HEK293T (cell line): ENCODE data around the gene NAGS.
"Not testable (repeated sequence)": the region's sequence is repeated elsewhere in the genome, so short reads cannot be mapped to it uniquely, and the experiment has no call there.

Experiments
- CTCF ChIA-PET: fragments of 350-600 bp; formaldehyde crosslinking; extraction: SDS; loops from one replicate; lab custom pipeline; 2021; ENCODE audit warnings: antibody characterized with exemption, inconsistent platforms; lab: Yijun Ruan, JAX
- POLR2A ChIA-PET: fragments of 350-600 bp; formaldehyde crosslinking; extraction: SDS; loops from one replicate; lab custom pipeline; 2020; ENCODE audit warnings: antibody characterized with exemption, inconsistent platforms; lab: Yijun Ruan, JAX
- DNase-seq: peaks from one replicate; pipeline ENCODE4 v3.0.0; 2012; ENCODE audit warnings: mixed read lengths; ENCODE audit errors: extremely low spot score
- ARNT ChIP-seq: fragments of 450-650 bp; IDR thresholded peaks from 2 replicates; pipeline ENCODE4 v1.6.1; 2017; ENCODE audit warnings: mild to moderate bottlenecking
- BHLHE40 ChIP-seq: fragments of 450-650 bp; IDR thresholded peaks from 2 replicates; pipeline ENCODE4 v1.6.1; 2016; ENCODE audit warnings: mild to moderate bottlenecking, moderate library complexity, borderline replicate concordance
- CTBP1 ChIP-seq: fragments of 450-650 bp; IDR thresholded peaks from 2 replicates; pipeline ENCODE4 v1.6.1; 2016; ENCODE audit warnings: borderline replicate concordance
- ELF4 ChIP-seq: fragments of 450-650 bp; IDR thresholded peaks from 2 replicates; pipeline ENCODE4 v1.6.1; 2017; ENCODE audit warnings: antibody characterized with exemption
- FOXA1 ChIP-seq: fragments of 450-650 bp; IDR thresholded peaks from 2 replicates; pipeline ENCODE4 v1.6.1; 2016; ENCODE audit warnings: mild to moderate bottlenecking
- FOXK2 ChIP-seq: fragments of 450-650 bp; IDR thresholded peaks from 2 replicates; pipeline ENCODE4 v1.6.1; 2016; ENCODE audit warnings: mild to moderate bottlenecking
- FOXM1 ChIP-seq: fragments of 450-650 bp; IDR thresholded peaks from 2 replicates; pipeline ENCODE4 v1.6.1; 2017; ENCODE audit warnings: mild to moderate bottlenecking, borderline replicate concordance
- HDGF ChIP-seq: fragments of 450-650 bp; IDR thresholded peaks from 2 replicates; pipeline ENCODE4 v1.6.1; 2017; ENCODE audit warnings: antibody characterized with exemption, borderline replicate concordance
- L3MBTL2 ChIP-seq: fragments of 450-650 bp; conservative IDR thresholded peaks from 2 replicates; pipeline ENCODE4 v1.6.1; 2016; ENCODE audit warnings: mild to moderate bottlenecking
- LEF1 ChIP-seq: fragments of 450-650 bp; IDR thresholded peaks from 2 replicates; pipeline ENCODE4 v1.6.1; 2017; ENCODE audit warnings: mild to moderate bottlenecking, borderline replicate concordance
- NFRKB ChIP-seq: fragments of 450-650 bp; IDR thresholded peaks from 2 replicates; pipeline ENCODE4 v1.6.1; 2016; ENCODE audit warnings: mild to moderate bottlenecking, moderate library complexity
- SP1 ChIP-seq: fragments of 450-650 bp; IDR thresholded peaks from 2 replicates; pipeline ENCODE4 v1.6.1; 2017
- SUZ12 ChIP-seq: fragments of 450-650 bp; IDR thresholded peaks from 2 replicates; pipeline ENCODE4 v1.6.1; 2016; ENCODE audit warnings: mild to moderate bottlenecking
- TARDBP ChIP-seq: fragments of 450-650 bp; IDR thresholded peaks from 2 replicates; pipeline ENCODE4 v1.6.1; 2016
- ZNF384 ChIP-seq: fragments of 450-650 bp; IDR thresholded peaks from 2 replicates; pipeline ENCODE4 v1.6.1; 2016
- TF ChIP-seq, protein P1 (sequence below): fragments of 450-650 bp; IDR thresholded peaks from 2 replicates; pipeline ENCODE4 v1.6.1; 2016

NAGS gene

DNA sequence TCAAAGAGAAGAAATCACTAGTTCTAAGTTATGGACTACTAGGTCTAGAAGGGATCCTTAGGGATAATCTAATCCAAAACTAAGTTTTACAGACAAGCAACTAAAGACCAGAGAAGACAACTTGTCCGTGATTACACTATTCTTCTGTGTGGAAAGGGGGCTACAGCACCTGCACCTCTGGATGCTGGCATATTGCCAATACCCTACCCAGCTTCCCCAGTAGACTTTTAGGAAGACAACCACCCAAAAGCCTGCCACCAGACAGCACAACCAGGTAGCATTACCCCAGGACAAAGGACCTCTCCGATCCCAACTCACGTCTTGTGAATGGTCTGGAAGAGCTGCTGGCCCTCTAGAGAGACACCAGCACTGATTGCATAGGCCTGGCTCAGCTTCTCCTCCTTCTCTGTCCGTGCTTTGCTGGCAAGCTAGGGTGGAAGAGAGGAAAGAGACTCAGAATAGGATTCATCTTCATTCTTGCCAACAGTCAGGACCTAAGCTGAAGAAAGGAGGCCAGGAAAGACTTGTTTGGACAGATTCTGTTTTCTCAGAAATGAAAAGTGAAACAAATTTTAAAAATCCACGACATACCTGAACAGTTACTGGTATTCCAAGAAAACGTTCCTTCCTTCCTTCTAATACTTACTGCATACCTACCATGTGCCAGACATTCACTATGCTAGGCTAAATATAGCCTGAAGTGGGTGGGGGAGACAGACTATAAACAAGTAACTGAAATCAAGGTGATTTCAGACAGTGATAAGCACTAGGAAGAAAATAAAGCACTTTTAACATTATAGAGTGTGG is 35.6 kb downstream of the NAGS start:
- CTCF ChIA-PET, result interaction anchor here (0.9 kb wide), 1 partner anchor 44 kb away, joined by 4 read pairs; no protein-coding TSS in a partner anchor
- no peak for DNase-seq
- TF ChIP-seq ZNF384 (no peak), ELF4 (no peak), SUZ12 (no peak), HDGF (no peak), ARNT (no peak), TARDBP (no peak), NFRKB (no peak), LEF1 (no peak), FOXM1 (no peak), FOXK2 (no peak), SP1 (no peak), FOXA1 (no peak), BHLHE40 (no peak), CTBP1 (no peak), L3MBTL2 (no peak)
- TF ChIP-seq, protein P1, sequence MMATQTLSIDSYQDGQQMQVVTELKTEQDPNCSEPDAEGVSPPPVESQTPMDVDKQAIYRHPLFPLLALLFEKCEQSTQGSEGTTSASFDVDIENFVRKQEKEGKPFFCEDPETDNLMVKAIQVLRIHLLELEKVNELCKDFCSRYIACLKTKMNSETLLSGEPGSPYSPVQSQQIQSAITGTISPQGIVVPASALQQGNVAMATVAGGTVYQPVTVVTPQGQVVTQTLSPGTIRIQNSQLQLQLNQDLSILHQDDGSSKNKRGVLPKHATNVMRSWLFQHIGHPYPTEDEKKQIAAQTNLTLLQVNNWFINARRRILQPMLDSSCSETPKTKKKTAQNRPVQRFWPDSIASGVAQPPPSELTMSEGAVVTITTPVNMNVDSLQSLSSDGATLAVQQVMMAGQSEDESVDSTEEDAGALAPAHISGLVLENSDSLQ, result no peak
- POLR2A ChIA-PET, result no interaction called here

DNA sequence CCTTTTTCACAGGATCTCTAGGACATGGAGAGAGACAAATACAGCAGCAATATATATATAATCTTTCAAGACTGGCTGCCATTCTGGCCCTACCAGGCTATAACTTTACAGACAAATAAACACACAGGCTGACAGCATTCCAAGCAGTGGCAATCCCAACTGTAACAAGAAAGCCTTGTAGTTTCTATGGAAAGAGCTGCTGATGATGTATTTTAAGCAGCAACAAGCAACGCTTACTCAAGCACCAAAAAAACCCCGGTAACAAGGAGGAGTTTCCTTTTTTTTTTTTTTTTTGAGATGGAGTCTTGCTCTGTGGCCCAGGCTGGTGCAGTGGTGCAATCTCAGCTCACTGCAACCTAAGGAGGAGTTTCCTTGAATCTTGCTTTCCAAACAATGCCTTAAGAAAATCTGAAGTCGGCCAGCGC is 38.9 kb downstream of the NAGS start:
- ChIA-PET CTCF (interaction anchor here (0.8 to 2.1 kb wide), 5 partner anchors 27 to 99 kb away, joined by 3 to 6 read pairs (median 5); no protein-coding TSS in a partner anchor), POLR2A (interaction anchor here (1.3 to 3.1 kb wide), 4 partner anchors 9 to 80 kb away, joined by 3 to 14 read pairs (median 4); partner anchors contain the start of genes HDAC5 and LSM12)
- TF ChIP-seq FOXA1 (no peak), L3MBTL2 (no peak), FOXM1 (no peak), BHLHE40 (no peak), FOXK2 (no peak), NFRKB (no peak), SUZ12 (no peak), HDGF (no peak), ZNF384 (no peak), ELF4 (no peak)
- TF ChIP-seq, protein P1, result no peak
- DNase-seq, result no peak

DNA sequence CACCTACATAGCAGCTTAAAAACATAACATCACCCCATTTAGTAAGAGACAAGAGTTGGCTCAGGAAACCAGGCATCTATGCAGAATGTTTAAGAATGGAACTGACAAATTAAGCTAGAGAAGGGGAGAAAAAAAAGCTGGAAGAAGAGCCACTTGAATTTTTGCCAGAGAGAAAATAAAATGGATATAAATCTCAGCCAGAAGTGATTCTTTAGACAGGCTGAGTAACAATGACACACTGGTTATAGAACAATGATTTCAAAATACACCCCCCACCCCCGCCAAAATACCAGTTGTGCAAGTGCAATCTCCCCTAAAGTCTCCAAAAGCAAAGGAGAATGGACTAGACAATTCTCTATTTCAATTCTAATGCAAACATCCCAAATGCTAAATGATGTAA is 39.6 kb downstream of the NAGS start:
- DNase-seq, result no peak

DNA sequence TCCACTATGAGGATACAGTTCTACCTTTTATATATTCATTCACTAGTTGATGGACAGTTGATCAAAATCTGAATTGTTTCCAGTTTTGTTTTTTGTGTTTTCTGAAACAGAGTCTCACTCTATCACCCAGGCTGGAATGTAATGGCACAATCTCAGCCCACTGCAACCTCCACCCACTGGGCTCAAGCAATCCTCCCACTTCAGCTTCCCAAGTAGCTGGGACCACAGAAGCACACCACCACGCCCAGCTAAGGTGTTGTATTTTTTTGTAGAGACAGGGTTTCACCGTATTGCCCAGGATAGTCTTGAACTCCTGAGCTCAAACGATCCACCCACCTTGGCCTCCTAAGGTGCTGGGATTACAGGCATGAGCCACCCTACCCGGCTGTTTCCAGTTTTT is 41.1 kb downstream of the NAGS start:
- TF ChIP-seq BHLHE40, result no peak
- TF ChIP-seq, protein P1, result no peak
- no peak for TF ChIP-seq CTBP1
- no peak for TF ChIP-seq ZNF384
- TF ChIP-seq LEF1, result no peak
- TF ChIP-seq SP1, result no peak
- no peak for TF ChIP-seq TARDBP
- no peak for TF ChIP-seq ARNT
- no peak for TF ChIP-seq FOXA1
- no peak for TF ChIP-seq SUZ12
- TF ChIP-seq HDGF, result no peak
- no peak for TF ChIP-seq FOXM1
- TF ChIP-seq L3MBTL2, result no peak
- no peak for TF ChIP-seq NFRKB
- no peak for TF ChIP-seq ELF4
- no peak for TF ChIP-seq FOXK2

More for the DNA sequence above, 39.6 kb downstream of the NAGS start:
- ChIA-PET POLR2A (interaction anchor here (1.3 to 3.1 kb wide), 4 partner anchors 8 to 80 kb away, joined by 3 to 14 read pairs (median 4); partner anchors contain the start of genes HDAC5 and LSM12), CTCF (interaction anchor here (0.6 to 2.1 kb wide), 5 partner anchors 17 to 100 kb away, joined by 3 to 6 read pairs (median 5); no protein-coding TSS in a partner anchor)
- TF ChIP-seq ZNF384, result no peak
- no peak for TF ChIP-seq NFRKB
- TF ChIP-seq FOXA1, result no peak
- TF ChIP-seq ELF4, result no peak
- no peak for TF ChIP-seq SUZ12
- no peak for TF ChIP-seq HDGF
- no peak for TF ChIP-seq FOXM1
- TF ChIP-seq L3MBTL2, result no peak

DNA sequence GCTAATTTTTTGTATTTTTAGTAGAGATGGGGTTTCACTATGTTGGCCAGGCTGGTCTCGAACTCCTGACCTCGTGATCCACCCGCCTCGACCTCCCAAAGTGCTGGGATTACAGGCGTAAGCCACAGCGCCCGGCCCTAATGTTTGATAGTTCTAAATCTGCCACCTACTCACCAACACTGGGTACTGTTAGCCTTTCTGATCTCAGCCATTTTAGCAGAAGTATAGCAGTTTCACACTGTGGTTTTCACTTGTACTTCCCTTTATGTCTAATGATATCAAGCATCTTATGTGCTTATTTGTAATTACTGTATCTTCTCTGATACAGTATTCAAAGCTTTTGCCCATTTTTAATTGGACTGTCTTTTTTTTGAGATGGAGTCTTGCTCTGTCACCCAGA is 42.5 kb downstream of the NAGS start:
- CTCF ChIA-PET, DNase-seq: not testable (repeated sequence)

More for the DNA sequence above, 41.1 kb downstream of the NAGS start:
- DNase-seq, result no peak
- CTCF ChIA-PET, result no interaction called here
- POLR2A ChIA-PET, result interaction anchor here (3.1 kb wide), 1 partner anchor 21 kb away, joined by 14 read pairs; the partner anchor contains the start of gene LSM12

DNA sequence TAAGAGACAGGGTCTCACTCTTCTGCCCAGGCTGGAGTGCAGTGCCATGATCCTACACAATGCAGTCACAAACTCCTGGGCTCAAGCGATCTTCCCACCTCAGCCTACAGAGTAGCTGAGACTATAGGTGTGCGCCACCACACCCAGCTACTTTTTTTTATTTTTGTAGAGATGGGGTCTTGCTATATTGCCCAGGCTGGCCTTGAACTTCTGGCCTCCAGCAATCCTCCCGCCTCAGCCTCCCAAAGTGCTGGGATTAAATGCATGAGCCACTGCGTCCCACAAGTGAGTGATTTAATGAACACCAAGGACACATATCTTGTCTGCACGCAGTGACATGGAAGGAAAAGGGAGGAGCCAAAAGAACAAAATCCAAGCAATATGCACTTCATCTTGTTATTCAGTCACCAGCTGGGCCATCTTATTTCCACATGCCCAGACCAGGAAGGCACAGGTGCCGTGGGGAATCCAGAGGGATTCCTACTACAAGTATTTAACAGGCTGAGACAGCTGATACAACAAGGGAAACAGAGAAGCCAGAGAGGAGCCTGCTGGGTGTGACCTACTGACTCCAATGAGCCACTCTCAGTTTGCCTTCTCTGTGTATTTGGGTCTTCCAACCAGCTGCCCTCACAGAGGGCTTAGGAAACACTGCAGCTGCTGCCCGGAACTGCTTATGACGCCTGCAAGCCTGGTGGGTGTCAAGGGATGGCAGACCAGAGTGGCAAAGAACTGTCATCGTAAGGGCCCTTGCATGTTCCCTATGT is 45.1 kb downstream of the NAGS start:
- DNase-seq, result no peak
- POLR2A ChIA-PET, result no interaction called here
- TF ChIP-seq TARDBP (no peak), HDGF (no peak), ZNF384 (no peak), LEF1 (no peak), SUZ12 (no peak), CTBP1 (no peak), ELF4 (no peak), FOXA1 (no peak), FOXK2 (no peak), BHLHE40 (no peak), NFRKB (no peak), FOXM1 (no peak), L3MBTL2 (no peak), ARNT (no peak), SP1 (no peak)
- TF ChIP-seq, protein P1, result no peak
- CTCF ChIA-PET, result no interaction called here

More for the DNA sequence above, 42.5 kb downstream of the NAGS start:
- POLR2A ChIA-PET, result not testable (repeated sequence)
